GM12865 (cell line): ENCODE measurements around the gene KCNK6.

ENCODE experiments used
- DNase-seq: peaks from one replicate; pipeline ENCODE4 v3.0.0; 2010; ENCODE audit warnings: low read depth
- H3K4me3 ChIP-seq: 2 replicates; pipeline ENCODE4 v1.5.1; 2011; ENCODE audit warnings: mild to moderate bottlenecking, low read depth, low read length, control low read depth
- TF ChIP-seq, protein P1 (sequence below): IDR thresholded peaks from 2 replicates; pipeline ENCODE4 v1.5.1; 2011; ENCODE audit warnings: low read length, control low read depth, low read depth, inconsistent platforms; ENCODE audit not compliant: insufficient read depth; ENCODE audit errors: missing control alignments

The KCNK6 gene

DNA sequence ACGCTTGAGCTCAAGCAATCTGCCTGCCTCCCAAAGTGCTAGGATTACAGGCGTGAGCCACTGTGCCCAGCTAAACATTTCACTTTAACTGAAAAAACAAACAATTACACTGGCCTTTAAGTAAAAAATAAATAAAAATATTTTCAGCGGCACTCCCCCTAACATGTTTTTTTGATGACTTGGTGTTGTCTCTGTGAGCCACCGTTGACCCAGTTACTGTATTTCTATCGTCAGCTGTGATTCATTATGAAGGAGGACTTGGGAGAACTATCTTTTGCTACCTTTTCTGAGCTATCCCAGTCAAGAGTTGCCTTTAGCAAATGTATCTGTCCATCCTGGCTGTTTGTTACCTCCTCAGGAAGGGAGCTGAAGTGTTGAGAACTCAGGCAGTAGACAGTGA, 34.1 kb upstream of the KCNK6 start:
- DNase-seq, result no peak
- H3K4me3 ChIP-seq, result no peak overlapping the region
- TF ChIP-seq, protein P1, sequence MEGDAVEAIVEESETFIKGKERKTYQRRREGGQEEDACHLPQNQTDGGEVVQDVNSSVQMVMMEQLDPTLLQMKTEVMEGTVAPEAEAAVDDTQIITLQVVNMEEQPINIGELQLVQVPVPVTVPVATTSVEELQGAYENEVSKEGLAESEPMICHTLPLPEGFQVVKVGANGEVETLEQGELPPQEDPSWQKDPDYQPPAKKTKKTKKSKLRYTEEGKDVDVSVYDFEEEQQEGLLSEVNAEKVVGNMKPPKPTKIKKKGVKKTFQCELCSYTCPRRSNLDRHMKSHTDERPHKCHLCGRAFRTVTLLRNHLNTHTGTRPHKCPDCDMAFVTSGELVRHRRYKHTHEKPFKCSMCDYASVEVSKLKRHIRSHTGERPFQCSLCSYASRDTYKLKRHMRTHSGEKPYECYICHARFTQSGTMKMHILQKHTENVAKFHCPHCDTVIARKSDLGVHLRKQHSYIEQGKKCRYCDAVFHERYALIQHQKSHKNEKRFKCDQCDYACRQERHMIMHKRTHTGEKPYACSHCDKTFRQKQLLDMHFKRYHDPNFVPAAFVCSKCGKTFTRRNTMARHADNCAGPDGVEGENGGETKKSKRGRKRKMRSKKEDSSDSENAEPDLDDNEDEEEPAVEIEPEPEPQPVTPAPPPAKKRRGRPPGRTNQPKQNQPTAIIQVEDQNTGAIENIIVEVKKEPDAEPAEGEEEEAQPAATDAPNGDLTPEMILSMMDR, result no peak

DNA sequence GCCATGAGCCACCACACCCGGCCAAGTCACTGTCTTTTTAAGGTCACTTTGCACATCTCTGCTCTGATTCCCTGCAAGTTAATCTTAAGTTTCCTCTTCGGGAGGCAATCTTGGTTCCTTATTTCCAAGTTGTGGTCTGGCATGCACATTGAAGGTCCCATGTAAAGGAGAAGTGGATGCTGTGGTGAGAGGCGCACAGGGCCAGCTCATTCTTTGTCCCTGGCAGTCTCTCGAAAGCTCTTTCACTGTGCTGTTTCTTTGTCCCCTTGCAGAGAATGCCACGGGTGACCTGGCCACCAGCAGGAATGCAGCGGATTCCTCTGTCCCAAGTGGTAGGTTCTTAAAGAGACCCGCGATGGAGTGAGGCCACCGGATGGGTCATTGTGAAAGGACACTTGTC, 32.0 kb upstream of the KCNK6 start:
- TF ChIP-seq, protein P1, result no peak
- no peak for DNase-seq
- no peak overlapping the region for H3K4me3 ChIP-seq

DNA sequence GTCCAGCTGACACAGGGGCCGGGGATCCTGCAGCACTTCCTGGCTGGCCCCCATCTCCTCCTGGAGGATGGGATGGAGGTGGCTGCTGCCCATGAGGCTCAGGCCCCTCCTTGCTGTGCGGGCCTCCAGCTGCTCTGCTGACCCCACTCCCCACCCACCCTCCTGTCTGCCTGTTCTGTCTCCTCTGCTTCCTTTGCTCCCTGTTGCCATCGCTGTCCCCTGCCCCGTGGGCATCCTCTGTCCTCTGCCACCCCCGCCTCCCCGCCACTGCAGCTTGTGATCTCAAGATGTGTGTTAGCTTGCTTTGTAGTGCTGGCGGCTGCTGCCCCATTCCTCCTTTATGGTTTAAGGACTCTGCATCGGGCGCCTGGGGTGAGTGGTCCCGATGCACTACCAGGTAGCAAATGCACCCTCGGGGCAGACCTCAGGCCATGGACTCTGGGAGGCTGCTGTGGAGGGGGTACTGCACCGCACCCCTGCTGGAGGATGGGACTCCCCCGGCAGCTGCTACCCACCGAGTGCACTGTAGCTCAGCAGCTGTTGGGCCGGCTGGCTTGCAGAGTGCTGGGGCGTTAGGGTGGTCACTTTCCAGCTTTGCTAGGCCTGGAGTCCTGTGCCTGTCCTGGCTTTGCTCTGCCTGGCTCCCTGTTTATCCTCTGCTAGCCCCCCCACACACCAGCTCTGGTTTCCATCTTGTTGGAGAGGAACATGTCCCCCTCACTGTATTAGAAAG, 31.4 kb upstream of the KCNK6 start:
- DNase-seq, result no peak
- H3K4me3 ChIP-seq, result no peak overlapping the region
- TF ChIP-seq, protein P1, result no peak

DNA sequence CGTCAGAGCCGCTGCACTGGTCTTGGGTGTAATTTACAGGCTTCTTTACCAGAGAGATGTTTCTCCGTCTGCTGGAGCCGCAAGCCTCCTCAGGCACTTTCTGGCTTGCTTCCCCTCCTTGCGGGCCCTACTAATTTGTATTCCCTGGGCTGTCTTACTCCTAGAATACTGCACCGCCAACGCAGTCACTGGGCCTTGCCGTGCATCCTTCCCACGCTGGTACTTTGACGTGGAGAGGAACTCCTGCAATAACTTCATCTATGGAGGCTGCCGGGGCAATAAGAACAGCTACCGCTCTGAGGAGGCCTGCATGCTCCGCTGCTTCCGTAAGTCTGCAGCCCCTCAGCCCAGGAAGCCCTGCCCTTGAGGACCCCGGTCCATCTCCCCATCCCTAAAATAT, 29.7 kb upstream of the KCNK6 start:
- TF ChIP-seq, protein P1, result no peak
- no peak overlapping the region for H3K4me3 ChIP-seq
- DNase-seq, result no peak

DNA sequence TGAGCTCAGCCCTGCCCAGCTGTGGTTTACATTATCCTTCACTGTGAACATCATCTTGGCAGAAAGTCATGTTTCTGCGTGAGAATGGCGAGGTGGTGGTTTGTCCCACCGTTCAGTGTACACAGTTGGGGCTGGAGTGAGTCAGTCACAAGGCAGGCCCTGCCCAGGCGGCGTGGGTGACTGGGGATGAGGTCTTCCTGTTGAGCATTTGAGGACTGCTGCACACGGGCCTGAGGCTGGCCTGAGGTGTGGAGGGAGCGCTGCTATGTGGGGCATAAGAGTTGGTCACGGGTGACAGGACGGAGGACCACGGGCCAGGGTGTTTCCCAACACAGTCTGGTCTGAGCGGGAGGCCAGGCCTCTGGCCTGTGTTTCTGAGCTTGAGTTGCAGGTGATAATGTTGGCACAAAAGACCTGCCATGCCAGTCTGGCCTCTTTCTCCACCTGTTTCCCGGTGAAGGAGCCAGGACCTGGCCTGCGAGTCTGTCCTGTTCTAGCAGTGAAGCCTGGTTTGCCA, 29.0 kb upstream of the KCNK6 start:
- TF ChIP-seq, protein P1, result no peak
- no peak for DNase-seq
- H3K4me3 ChIP-seq, result no peak overlapping the region

DNA sequence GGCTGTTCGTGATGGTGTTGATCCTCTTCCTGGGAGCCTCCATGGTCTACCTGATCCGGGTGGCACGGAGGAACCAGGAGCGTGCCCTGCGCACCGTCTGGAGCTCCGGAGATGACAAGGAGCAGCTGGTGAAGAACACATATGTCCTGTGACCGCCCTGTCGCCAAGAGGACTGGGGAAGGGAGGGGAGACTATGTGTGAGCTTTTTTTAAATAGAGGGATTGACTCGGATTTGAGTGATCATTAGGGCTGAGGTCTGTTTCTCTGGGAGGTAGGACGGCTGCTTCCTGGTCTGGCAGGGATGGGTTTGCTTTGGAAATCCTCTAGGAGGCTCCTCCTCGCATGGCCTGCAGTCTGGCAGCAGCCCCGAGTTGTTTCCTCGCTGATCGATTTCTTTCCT, 27.8 kb upstream of the KCNK6 start:
- no peak for DNase-seq
- TF ChIP-seq, protein P1, result no peak
- no peak overlapping the region for H3K4me3 ChIP-seq

DNA sequence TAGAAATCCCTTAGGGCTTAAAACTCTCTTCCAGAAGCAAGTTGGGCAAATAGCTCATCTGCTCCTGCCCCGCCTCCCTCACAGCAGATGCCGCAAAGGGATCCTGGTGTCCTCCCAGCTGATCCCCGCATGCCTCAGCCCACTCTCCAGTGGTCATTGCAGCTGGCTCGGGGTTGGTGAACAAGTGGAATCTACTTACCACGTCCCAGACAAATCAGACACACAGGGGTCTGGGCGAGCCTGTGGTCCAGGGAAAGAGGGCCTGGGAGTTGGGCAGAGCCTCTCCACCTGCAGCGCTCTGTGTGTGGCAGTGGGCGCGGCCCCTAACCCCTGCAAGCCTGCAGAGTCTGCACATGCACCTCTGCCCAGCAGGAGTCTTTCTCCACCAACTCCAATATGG, 26.4 kb upstream of the KCNK6 start:
- no peak overlapping the region for H3K4me3 ChIP-seq
- no peak for DNase-seq
- TF ChIP-seq, protein P1, result no peak
